Endothelial cell (in vitro differentiated cells): ENCODE measurements around the gene TEK. TPM values are rescaled to one million over a fixed set of nuclear protein-coding genes. Genes with fewer than 3 reads are reported as not detected.

Source experiments
- DNase-seq: peaks from one replicate; pipeline ENCODE4 v3.0.0; 2021; ENCODE audit warnings: low spot score
- H3K27ac Mint-ChIP-seq: one replicate; pipeline ENCODE4 v1.8.0; 2021; ENCODE audit warnings: mixed read lengths, inconsistent platforms; ENCODE audit not compliant: unreplicated experiment
- H3K27me3 Mint-ChIP-seq: one replicate; pipeline ENCODE4 v1.8.0; 2021; ENCODE audit warnings: mild to moderate bottlenecking, moderate library complexity, mixed read lengths, inconsistent platforms; ENCODE audit not compliant: unreplicated experiment
- H3K36me3 Mint-ChIP-seq: one replicate; pipeline ENCODE4 v1.8.0; 2021; ENCODE audit warnings: mild to moderate bottlenecking, low read depth, mixed read lengths, inconsistent platforms; ENCODE audit not compliant: unreplicated experiment
- H3K4me1 Mint-ChIP-seq: one replicate; pipeline ENCODE4 v1.8.0; 2021; ENCODE audit warnings: mild to moderate bottlenecking, mixed read lengths, inconsistent platforms; ENCODE audit not compliant: unreplicated experiment
- H3K4me3 Mint-ChIP-seq: one replicate; pipeline ENCODE4 v1.8.0; 2021; ENCODE audit warnings: mild to moderate bottlenecking, mixed read lengths, inconsistent platforms; ENCODE audit not compliant: unreplicated experiment
- H3K9me3 Mint-ChIP-seq: one replicate; pipeline ENCODE4 v1.8.0; 2021; ENCODE audit warnings: mixed read lengths, inconsistent platforms; ENCODE audit not compliant: unreplicated experiment
- total RNA-seq: library from RNA; stranded (reverse); fragmentation: NEBNext Ultra II Directional; extraction: Animal tissue kit (Norgen Biotek cat#: 25700); gene quantifications from one replicate; pipeline ENCODE4 v1.2.1, GENCODE V29; 2021; ENCODE audit not compliant: unreplicated experiment
- TF ChIP-seq, protein P1 (sequence below): fragments of 200-600 bp; sonication (generic); IDR thresholded peaks from one replicate; pipeline ENCODE4 v1.5.0; 2021; ENCODE audit warnings: antibody characterized with exemption; ENCODE audit not compliant: unreplicated experiment

The TEK gene
- total RNA-seq, 1 donor from 2014 or later, result 448 TPM

DNA sequence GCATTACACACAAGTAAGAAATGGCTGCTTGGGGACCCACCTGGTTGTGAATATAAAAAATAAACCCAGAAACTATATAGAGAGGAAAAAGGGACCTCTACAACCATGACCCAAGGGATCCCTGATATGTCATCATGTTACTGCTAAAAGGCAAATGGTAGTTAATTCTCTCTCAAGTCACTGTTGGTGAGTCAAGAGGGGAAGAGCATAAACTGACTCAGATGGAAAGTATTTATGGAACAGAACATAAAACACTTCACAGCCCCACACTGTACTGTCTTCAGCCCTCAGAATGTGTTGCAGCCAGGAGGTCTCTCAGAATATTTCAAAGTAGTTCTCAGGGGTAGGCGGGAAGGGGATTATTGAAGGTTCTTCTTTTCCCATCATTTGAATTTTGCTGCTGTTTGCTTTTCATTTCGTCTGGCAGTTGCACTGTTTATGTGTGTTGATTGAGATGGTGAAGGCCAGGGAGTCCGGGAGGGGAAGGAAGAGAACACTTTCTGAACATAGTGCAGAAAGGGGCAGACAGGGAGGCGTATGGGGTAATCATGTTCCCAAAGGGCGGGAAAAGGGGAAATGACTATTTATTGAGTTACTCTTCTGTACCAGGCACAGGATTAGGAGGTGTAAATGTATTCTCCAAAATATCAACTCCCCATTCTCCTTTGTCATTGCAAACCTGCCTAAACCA, 85.5 kb downstream of the TEK start:
- H3K36me3 Mint-ChIP-seq, result peaks cover 68% of the 10 kb centered on the region
- H3K4me1 Mint-ChIP-seq, result peaks cover 70% of the 10 kb centered on the region
- no peak for DNase-seq
- no peaks in the 10 kb centered on the region for H3K9me3 Mint-ChIP-seq
- H3K27ac Mint-ChIP-seq, result peak overlapping the region; percentile 37
- H3K4me3 Mint-ChIP-seq, result peak overlapping the region; percentile 34
- TF ChIP-seq, protein P1, sequence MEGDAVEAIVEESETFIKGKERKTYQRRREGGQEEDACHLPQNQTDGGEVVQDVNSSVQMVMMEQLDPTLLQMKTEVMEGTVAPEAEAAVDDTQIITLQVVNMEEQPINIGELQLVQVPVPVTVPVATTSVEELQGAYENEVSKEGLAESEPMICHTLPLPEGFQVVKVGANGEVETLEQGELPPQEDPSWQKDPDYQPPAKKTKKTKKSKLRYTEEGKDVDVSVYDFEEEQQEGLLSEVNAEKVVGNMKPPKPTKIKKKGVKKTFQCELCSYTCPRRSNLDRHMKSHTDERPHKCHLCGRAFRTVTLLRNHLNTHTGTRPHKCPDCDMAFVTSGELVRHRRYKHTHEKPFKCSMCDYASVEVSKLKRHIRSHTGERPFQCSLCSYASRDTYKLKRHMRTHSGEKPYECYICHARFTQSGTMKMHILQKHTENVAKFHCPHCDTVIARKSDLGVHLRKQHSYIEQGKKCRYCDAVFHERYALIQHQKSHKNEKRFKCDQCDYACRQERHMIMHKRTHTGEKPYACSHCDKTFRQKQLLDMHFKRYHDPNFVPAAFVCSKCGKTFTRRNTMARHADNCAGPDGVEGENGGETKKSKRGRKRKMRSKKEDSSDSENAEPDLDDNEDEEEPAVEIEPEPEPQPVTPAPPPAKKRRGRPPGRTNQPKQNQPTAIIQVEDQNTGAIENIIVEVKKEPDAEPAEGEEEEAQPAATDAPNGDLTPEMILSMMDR, result no peak
- peaks cover 14% of the 10 kb centered on the region for H3K27me3 Mint-ChIP-seq

DNA sequence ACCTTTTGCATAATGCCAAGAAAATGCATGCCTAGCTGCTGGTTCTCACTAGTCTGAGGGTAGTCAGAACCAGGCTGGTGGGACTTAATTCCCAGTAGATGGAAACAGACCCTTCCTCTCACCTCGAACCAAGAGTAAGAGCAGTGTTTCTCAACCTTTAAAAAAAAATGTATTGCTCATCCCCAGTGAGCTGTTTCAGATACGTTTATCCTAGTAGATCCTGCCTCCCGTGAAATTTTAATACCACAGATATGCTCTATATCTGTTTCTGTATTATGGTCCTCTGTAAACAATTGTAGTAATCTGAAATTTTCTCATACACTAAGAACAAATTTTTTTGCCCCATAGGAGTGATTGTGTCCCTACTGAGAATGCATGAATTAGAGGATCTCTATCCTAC, 86.2 kb downstream of the TEK start:
- Mint-ChIP-seq H3K4me3 (peak overlapping the region; percentile 57), H3K4me1 (peaks cover 63% of the 10 kb centered on the region), H3K36me3 (peaks cover 67% of the 10 kb centered on the region), H3K9me3 (no peaks in the 10 kb centered on the region), H3K27me3 (peaks cover 14% of the 10 kb centered on the region), H3K27ac (peak overlapping the region; percentile 22)
- TF ChIP-seq, protein P1, result no peak
- DNase-seq, result no peak

- peaks cover 68% of the 10 kb centered on the region for H3K36me3 Mint-ChIP-seq
- TF ChIP-seq, protein P1, result no peak
- DNase-seq, result no peak
- H3K9me3 Mint-ChIP-seq, result no peaks in the 10 kb centered on the region
- no peak overlapping the region for H3K27ac Mint-ChIP-seq
- H3K4me1 Mint-ChIP-seq, result peaks cover 55% of the 10 kb centered on the region
- H3K4me3 Mint-ChIP-seq, result peak overlapping the region; percentile 33
- peaks cover 14% of the 10 kb centered on the region for H3K27me3 Mint-ChIP-seq
Observed at GRCh38 chr9:27196383-27196782, 87.4 kb downstream of the TEK start.

GRCh38 chr9:27198190-27198589, 89.2 kb downstream of the TEK start:
- Mint-ChIP-seq H3K4me3 (peak overlapping the region; percentile 13), H3K36me3 (peaks cover 71% of the 10 kb centered on the region), H3K27ac (no peak overlapping the region), H3K27me3 (peaks cover 14% of the 10 kb centered on the region), H3K4me1 (peaks cover 39% of the 10 kb centered on the region), H3K9me3 (no peaks in the 10 kb centered on the region)
- TF ChIP-seq, protein P1, result no peak
- DNase-seq, result no peak

DNA sequence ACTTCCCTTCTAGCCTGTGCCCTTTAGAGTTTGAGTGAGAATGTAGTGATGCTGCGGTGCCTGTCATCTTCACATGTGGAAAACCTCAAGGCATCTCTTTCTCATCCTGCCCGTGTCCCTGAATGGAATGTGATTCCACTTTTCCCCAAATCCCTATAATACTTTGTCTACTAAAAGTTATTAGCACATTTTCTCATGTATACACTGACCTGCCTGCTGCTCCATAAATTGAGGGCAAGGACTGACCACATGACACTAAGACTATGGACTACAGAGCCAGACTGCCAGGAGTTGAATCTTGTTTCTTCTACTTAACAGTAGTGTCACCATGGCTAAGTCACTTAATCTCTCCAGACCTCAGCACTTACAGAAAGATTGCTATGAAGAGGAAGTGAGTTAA, 93.0 kb downstream of the TEK start:
- H3K9me3 Mint-ChIP-seq, result no peaks in the 10 kb centered on the region
- peaks cover 4% of the 10 kb centered on the region for H3K4me1 Mint-ChIP-seq
- no peak for DNase-seq
- H3K36me3 Mint-ChIP-seq, result peaks cover 71% of the 10 kb centered on the region
- H3K4me3 Mint-ChIP-seq, result peak overlapping the region; percentile 16
- H3K27me3 Mint-ChIP-seq, result peaks cover 3% of the 10 kb centered on the region
- TF ChIP-seq, protein P1, result no peak
- peak overlapping the region; percentile 3 for H3K27ac Mint-ChIP-seq
